Colonic mucosa (tissue), 4 donors: ENCODE measurements around the gene ODC1. TPM values are rescaled to one million over a fixed set of nuclear protein-coding genes. Genes with fewer than 3 reads are reported as not detected.

Experiments used
- DNase-seq: peaks from one replicate; pipeline ENCODE4 v3.0.0-alpha.2; 2020
- H3K27ac ChIP-seq: fragments of 200-600 bp; one replicate; pipeline ENCODE4 v1.8.0; 2021
- H3K27me3 ChIP-seq: fragments of 200-600 bp; one replicate; pipeline ENCODE4 v1.8.0; 2021
- H3K36me3 ChIP-seq: fragments of 200-600 bp; one replicate; pipeline ENCODE4 v1.8.0; 2021
- H3K4me1 ChIP-seq: fragments of 200-600 bp; one replicate; pipeline ENCODE4 v1.8.0; 2021; ENCODE audit warnings: mild to moderate bottlenecking
- H3K4me3 ChIP-seq: fragments of 200-600 bp; one replicate; pipeline ENCODE4 v1.8.0; 2021
- H3K9ac ChIP-seq, 2 donors: one replicate each; pipeline ENCODE4 v1.7.0; 2013; ENCODE audit warnings: control low read depth in 2 of 2, low read depth in 2 of 2, low read length in 2 of 2
- H3K9me3 ChIP-seq: fragments of 200-600 bp; one replicate; pipeline ENCODE4 v1.8.0; 2021
- CTCF ChIP-seq: fragments of 200-600 bp; IDR thresholded peaks from one replicate; pipeline ENCODE4 v1.8.0; 2022; ENCODE audit warnings: antibody characterized with exemption, mild to moderate bottlenecking
- intact Hi-C: fragments of 100-400 bp; cut with DNase I; formaldehyde crosslinking; loops from one replicate; pipeline ENCODE4 v1.14.1; 2022
- total RNA-seq, 2 donors: library from RNA; stranded (reverse); fragmentation: NEBNext Ultra II Directional in 1 of 2; extraction: Animal tissue kit (Norgen Biotek cat#: 25700) in 1 of 2; gene quantifications; one replicate each; pipeline ENCODE4 v1.2.1, GENCODE V29; 2021
- donor health status: healthy.
- donor health status: DM: no; HTN: no; CAD: no.
- donor health status: DM: no; HTN: no; CAD: no.

ODC1 gene
- total RNA-seq, 2 donors from 2014 or later: 45.8 to 107 TPM

- Histone ChIP-seq H3K27ac (peak overlapping the region; percentile 9), H3K9me3 (no peaks in the 10 kb centered on the region), H3K9ac (no peak overlapping the region), H3K4me1 (peaks cover 17% of the 10 kb centered on the region), H3K36me3 (no peaks in the 10 kb centered on the region), H3K4me3 (no peak overlapping the region), H3K27me3 (no peaks in the 10 kb centered on the region)
- TF ChIP-seq CTCF: no peak
- intact Hi-C loops: loop anchor here (5.0 kb wide), 1 partner anchor 97 kb away; no protein-coding TSS in a partner anchor
- DNase-seq: no peak
These were observed 43.6 kb downstream of the ODC1 start for GRCh38 chr2:10404324-10405143.

GRCh38 chr2:10402653-10403215 is 45.4 kb downstream of the ODC1 start:
- peak overlapping the region; percentile 3 for H3K27ac ChIP-seq
- H3K4me3 ChIP-seq: no peak overlapping the region
- no peaks in the 10 kb centered on the region for H3K9me3 ChIP-seq
- TF ChIP-seq CTCF: no peak
- no peaks in the 10 kb centered on the region for H3K27me3 ChIP-seq
- intact Hi-C loops: loop anchor here (5.0 kb wide), 1 partner anchor 95 kb away; no protein-coding TSS in a partner anchor
- peaks cover 15% of the 10 kb centered on the region for H3K4me1 ChIP-seq
- H3K9ac ChIP-seq: no peak overlapping the region
- no peak for DNase-seq
- H3K36me3 ChIP-seq: no peaks in the 10 kb centered on the region

- no peaks in the 10 kb centered on the region for H3K36me3 ChIP-seq
- intact Hi-C loops: loop anchor here (5.0 kb wide), 1 partner anchor 95 kb away; no protein-coding TSS in a partner anchor
- no peaks in the 10 kb centered on the region for H3K27me3 ChIP-seq
- peak overlapping the region; percentile 3 for H3K27ac ChIP-seq
- H3K4me1 ChIP-seq: peaks cover 15% of the 10 kb centered on the region
- no peak for DNase-seq
- no peak for TF ChIP-seq CTCF
- no peaks in the 10 kb centered on the region for H3K9me3 ChIP-seq
- no peak overlapping the region for H3K9ac ChIP-seq
- no peak overlapping the region for H3K4me3 ChIP-seq
These were observed 46.0 kb downstream of the ODC1 start for GRCh38 chr2:10402062-10402585.

GRCh38 chr2:10400978-10401951 is 46.9 kb downstream of the ODC1 start:
- no peak overlapping the region for H3K4me3 ChIP-seq
- intact Hi-C loops: loop anchor here (5.0 kb wide), 1 partner anchor 94 kb away; no protein-coding TSS in a partner anchor
- no peaks in the 10 kb centered on the region for H3K36me3 ChIP-seq
- DNase-seq: peak; percentile 57
- TF ChIP-seq CTCF: no peak
- H3K27ac ChIP-seq: peak overlapping the region; percentile 22
- no peaks in the 10 kb centered on the region for H3K27me3 ChIP-seq
- H3K4me1 ChIP-seq: peaks cover 15% of the 10 kb centered on the region
- H3K9ac ChIP-seq: peak overlapping the region in 1 of 2 donors; percentile 15
- no peaks in the 10 kb centered on the region for H3K9me3 ChIP-seq

- Histone ChIP-seq H3K4me3 (no peak overlapping the region), H3K27me3 (no peaks in the 10 kb centered on the region), H3K27ac (peak overlapping the region; percentile 22), H3K4me1 (peaks cover 15% of the 10 kb centered on the region), H3K36me3 (no peaks in the 10 kb centered on the region), H3K9ac (peak overlapping the region in 1 of 2 donors; percentile 15), H3K9me3 (no peaks in the 10 kb centered on the region)
- peak; percentile 38 for DNase-seq
- intact Hi-C loops: loop anchor here (5.0 kb wide), 1 partner anchor 93 kb away; no protein-coding TSS in a partner anchor
- TF ChIP-seq CTCF: no peak
These were observed 47.6 kb downstream of the ODC1 start for GRCh38 chr2:10400568-10400977.
